H1 (cell line): Measurements from ENCODE around the gene GRID1. TPM values are rescaled to one million over a fixed set of nuclear protein-coding genes. Genes with fewer than 3 reads are reported as not detected.

Experiments used
- EZH2 ChIP-seq: fragments of 200-600 bp; sonication (generic); IDR thresholded peaks from 2 replicates; pipeline ENCODE4 v1.7.1; 2012; ENCODE audit warnings: low read depth, mild to moderate bottlenecking, moderate library complexity, low read length, inconsistent platforms; ENCODE audit not compliant: severe bottlenecking
- KDM1A ChIP-seq: fragments of 200-600, 300-600 bp; sonication (generic); IDR thresholded peaks from 2 replicates; pipeline ENCODE4 v1.7.1; 2016; ENCODE audit warnings: mild to moderate bottlenecking, low read length, borderline replicate concordance
- SP2 ChIP-seq: IDR thresholded peaks from 2 replicates; pipeline ENCODE4 v1.6.1; 2012; ENCODE audit warnings: mild to moderate bottlenecking, low read length, inconsistent platforms
- SUZ12 ChIP-seq: fragments of 200-600 bp; sonication (generic); IDR thresholded peaks from 2 replicates; pipeline ENCODE4 v1.6.1; 2012; ENCODE audit warnings: mild to moderate bottlenecking, inconsistent platforms, low read length, moderate library complexity, mixed read lengths
- polyA plus RNA-seq, 7 experiments: library from polyadenylated mRNA; depleted of rRNA in 3 of 7; stranded (reverse) in 5 of 7; unstranded in 2 of 7; fragments of >200 nt in 5 of 7; fragments of 200-250 nt in 2 of 7; gene quantifications; 1 replicate in 5 of 7; 2 replicates in 1 of 7; 4 replicates in 1 of 7; pipeline versions ENCODE4 v1.2.1 to v1.2.3, GENCODE V29; 2011 to 2013; ENCODE audit warnings: missing spikeins in 2 of 7, mixed read lengths in 2 of 7
- total RNA-seq: library from RNA; stranded (reverse); fragmentation: NEBNext Ultra II Directional; extraction: Animal tissue kit (Norgen Biotek cat#: 25700); gene quantifications from 2 replicates; pipeline ENCODE4 v1.2.1, GENCODE V29; 2021

Gene GRID1
- total and polyA plus RNA-seq, 2 of the 8 experiments (the other 6 are each of a cell fraction or from before 2014, with no cell fraction given): 0.22 to 0.30 TPM

DNA sequence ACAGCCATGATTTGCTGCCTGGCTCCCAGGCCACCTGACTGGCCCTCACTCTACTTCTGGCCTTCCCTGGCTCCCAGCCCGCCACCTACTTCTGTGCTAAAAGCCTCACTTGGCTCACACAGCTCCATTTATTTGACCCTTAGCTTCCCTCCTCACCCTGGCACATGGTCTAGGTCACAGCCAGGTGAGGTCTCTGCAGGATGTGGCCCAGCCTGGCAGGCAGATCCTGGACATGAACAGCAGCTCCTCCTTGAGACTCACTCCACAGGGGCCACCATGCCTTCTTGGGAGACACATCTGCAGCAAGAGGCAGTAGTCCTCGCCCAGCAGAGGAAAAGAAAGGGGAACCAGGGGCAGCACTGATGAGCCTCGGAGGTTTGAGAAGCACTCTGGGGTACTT lies 64.6 kb downstream of the GRID1 start (continued):
- TF ChIP-seq SUZ12 (no peak), EZH2 (no peak), KDM1A (no peak), SP2 (no peak)
